ENCODE measurements around the gene SGMS1. TPM values are rescaled to one million over a fixed set of nuclear protein-coding genes. Genes with fewer than 3 reads are reported as not detected.

The SGMS1 gene
- total and polyA plus RNA-seq, 11 donors: 6.9 to 40.6 (median 19.6) TPM

DNA sequence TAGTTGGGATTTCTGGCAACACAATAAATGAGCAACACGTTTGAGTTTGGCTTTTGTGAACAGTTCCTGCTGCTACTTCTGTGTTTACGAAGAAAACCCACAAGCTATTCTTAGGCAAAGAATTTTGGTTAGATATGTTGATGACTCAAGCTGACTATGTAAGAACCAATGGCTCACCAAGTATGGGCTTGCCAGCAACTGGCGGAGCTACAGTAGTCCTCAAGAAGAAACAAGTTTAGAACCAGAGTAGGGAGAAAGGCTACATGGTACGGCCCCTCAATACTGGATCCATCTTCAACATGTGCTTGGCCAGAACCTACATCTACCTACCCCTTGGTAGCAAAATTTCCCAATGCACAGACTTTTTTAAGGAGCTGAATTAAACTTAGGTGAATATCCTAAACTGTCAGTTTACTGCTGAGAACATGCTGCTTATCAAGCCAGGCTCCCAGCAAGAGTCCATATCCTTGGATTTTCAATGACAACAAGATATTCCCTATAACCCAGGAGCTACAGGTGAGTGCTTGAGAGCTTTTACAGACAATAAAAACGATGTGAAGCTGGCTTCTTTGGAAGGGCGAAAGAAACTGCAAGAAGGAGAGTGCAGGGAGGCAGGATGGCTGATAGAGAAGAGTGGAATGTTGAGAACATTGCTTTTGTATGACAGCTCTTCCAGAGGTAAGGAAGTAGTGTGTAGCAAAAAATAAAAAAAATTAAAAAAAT is 298.1 kb downstream of the SGMS1 start:
- Histone ChIP-seq H3K9me3 (no peaks in the 10 kb centered on the region), H3K4me3 (peak overlapping the region in 8 of 12 donors; percentile 10 to 50 (median 34)), H3K36me3 (peaks cover 0 to 5% (median 0%) of the 10 kb centered on the region in 9 donors), H3K4me1 (peaks cover 0 to 84% (median 41%) of the 10 kb centered on the region in 12 donors), H3K27ac (peak overlapping the region in 11 of 12 donors; percentile 18 to 84 (median 69)), H3K27me3 (no peaks in the 10 kb centered on the region)
- intact Hi-C loops (cut with DNase I): loop anchor here in 5 of 10 donors (5.0 to 10.0 kb wide), 7 partner anchors 42 to 299 kb away; partner anchors contain the start of gene SGMS1 (in 3 of the 5)
- 43 to 46% (median 45%) methylated on average over 6 of the region's 6 CpGs for WGBS, 4 donors
- DNase-seq (peak in 4 of 5 donors; percentile 23 to 79 (median 56)), ATAC-seq (peak; percentile 66 to 92 (median 88))
- peak in 1 of 2 donors; percentile 8 for TF ChIP-seq POLR2A (IDR thresholded peaks at IDR 0.05)
- TF ChIP-seq, protein P1, sequence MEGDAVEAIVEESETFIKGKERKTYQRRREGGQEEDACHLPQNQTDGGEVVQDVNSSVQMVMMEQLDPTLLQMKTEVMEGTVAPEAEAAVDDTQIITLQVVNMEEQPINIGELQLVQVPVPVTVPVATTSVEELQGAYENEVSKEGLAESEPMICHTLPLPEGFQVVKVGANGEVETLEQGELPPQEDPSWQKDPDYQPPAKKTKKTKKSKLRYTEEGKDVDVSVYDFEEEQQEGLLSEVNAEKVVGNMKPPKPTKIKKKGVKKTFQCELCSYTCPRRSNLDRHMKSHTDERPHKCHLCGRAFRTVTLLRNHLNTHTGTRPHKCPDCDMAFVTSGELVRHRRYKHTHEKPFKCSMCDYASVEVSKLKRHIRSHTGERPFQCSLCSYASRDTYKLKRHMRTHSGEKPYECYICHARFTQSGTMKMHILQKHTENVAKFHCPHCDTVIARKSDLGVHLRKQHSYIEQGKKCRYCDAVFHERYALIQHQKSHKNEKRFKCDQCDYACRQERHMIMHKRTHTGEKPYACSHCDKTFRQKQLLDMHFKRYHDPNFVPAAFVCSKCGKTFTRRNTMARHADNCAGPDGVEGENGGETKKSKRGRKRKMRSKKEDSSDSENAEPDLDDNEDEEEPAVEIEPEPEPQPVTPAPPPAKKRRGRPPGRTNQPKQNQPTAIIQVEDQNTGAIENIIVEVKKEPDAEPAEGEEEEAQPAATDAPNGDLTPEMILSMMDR (IDR thresholded peaks at IDR 0.05): no peak

DNA sequence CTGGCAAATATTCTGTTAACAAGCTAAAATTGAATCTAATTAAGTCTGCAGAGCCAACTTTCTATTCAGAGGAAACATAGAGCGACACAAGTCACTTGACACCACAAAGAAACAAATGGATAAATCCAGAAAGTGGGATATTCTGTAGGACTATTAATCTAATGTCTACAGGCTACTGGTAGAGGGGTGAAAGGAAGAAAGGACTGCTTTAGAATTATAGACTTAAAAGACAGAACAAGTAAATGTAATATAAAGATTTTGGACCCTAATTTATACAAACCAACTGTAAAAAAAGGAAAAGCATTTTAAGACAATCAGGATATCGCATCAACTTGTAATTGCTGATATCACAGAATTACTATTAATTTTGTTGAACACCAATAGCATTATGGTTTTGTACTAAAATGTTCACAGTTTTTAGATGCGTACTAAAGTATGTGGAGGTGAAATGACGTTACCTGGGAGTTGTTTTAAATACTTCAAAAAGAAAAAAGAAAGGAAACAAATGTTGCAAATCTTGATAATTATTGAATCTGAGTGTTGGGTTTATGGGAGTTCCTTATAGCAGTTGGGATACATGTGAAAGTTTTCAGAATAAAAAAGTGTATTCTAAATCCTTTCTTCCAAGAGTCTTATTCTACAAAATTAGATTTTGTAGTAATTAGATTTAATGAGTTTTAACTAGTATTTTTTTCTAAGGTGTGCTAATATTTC is 298.9 kb downstream of the SGMS1 start:
- no peak for ATAC-seq
- Histone ChIP-seq H3K9me3 (no peaks in the 10 kb centered on the region), H3K4me3 (no peak overlapping the region), H3K27me3 (no peaks in the 10 kb centered on the region), H3K4me1 (peaks cover 0 to 78% (median 38%) of the 10 kb centered on the region in 12 donors), H3K27ac (peak overlapping the region in 10 of 12 donors; percentile 18 to 84 (median 71)), H3K36me3 (peaks cover 0 to 5% (median 0%) of the 10 kb centered on the region in 9 donors)
- TF ChIP-seq, protein P1 (IDR thresholded peaks at IDR 0.05): no peak
- TF ChIP-seq POLR2A (IDR thresholded peaks at IDR 0.05): no peak
- 68 to 98% (median 85%) methylated on average over 4 of the region's 4 CpGs for WGBS, 4 donors
- DNase-seq: no peak
- intact Hi-C loops (cut with DNase I): loop anchor here in 5 of 10 donors (5.0 to 10.0 kb wide), 7 partner anchors 42 to 300 kb away; partner anchors contain the start of gene SGMS1 (in 3 of the 5)

DNA sequence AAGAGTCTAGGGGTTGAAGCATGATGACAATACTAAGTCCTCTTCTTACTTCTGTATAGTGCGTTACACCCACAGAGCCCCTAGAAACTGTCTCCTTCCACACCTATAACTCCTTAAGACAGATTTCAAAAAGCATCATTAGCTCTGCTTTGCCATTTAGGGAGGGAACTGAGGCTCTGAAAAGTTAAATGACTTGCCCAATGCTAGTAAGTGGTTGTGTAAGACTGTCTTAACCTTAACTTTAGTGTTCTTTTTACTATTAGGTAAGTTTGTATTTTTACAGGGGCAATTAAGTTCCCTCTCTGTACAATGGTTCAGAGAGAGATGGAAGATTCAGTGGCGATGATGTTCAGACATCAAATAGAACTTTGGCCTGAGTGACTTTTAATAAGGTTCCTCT is 299.7 kb downstream of the SGMS1 start:
- Histone ChIP-seq H3K27ac (peak overlapping the region in 4 of 12 donors; percentile 31 to 77 (median 53)), H3K27me3 (no peaks in the 10 kb centered on the region), H3K9me3 (no peaks in the 10 kb centered on the region), H3K4me3 (no peak overlapping the region), H3K4me1 (peaks cover 0 to 73% (median 34%) of the 10 kb centered on the region in 12 donors), H3K36me3 (peaks cover 0 to 5% (median 0%) of the 10 kb centered on the region in 9 donors)
- intact Hi-C loops (cut with DNase I): loop anchor here in 2 of 10 donors (10.0 kb wide), 2 partner anchors 231 to 301 kb away; partner anchors contain the start of gene SGMS1 (in 1 of the 2)
- TF ChIP-seq, protein P1 (IDR thresholded peaks at IDR 0.05): no peak
- no peak for TF ChIP-seq POLR2A (IDR thresholded peaks at IDR 0.05)
- DNase-seq (no peak), ATAC-seq (no peak)
- WGBS, 4 donors: 97 to 99% (median 98%) methylated on average over 2 of the region's 2 CpGs

Data from heart left ventricle (tissue), 16 donors.